Neural crest cell (in vitro differentiated cells): ENCODE results near the gene FRYL. TPM values are rescaled to one million over a fixed set of nuclear protein-coding genes. Genes with fewer than 3 reads are reported as not detected.

Experiments
- DNase-seq: peaks from one replicate; pipeline ENCODE4 v3.0.0; 2021; ENCODE audit warnings: low read depth, mixed read lengths, low spot score
- H3K27ac Mint-ChIP-seq: one replicate; pipeline ENCODE4 v1.8.0; 2021; ENCODE audit warnings: mild to moderate bottlenecking, mixed read lengths; ENCODE audit not compliant: unreplicated experiment
- H3K27me3 Mint-ChIP-seq: 2 replicates; pipeline ENCODE4 v1.8.0; 2021; ENCODE audit warnings: low read depth, mild to moderate bottlenecking, mixed read lengths
- H3K36me3 Mint-ChIP-seq: 2 replicates; pipeline ENCODE4 v1.8.0; 2021; ENCODE audit warnings: low read depth, mild to moderate bottlenecking, mixed read lengths
- H3K4me1 Mint-ChIP-seq: 2 replicates; pipeline ENCODE4 v1.8.0; 2021; ENCODE audit warnings: mixed read lengths
- H3K4me3 Mint-ChIP-seq: one replicate; pipeline ENCODE4 v1.8.0; 2021; ENCODE audit warnings: mild to moderate bottlenecking, mixed read lengths
- H3K9me3 Mint-ChIP-seq: 2 replicates; pipeline ENCODE4 v1.8.0; 2021; ENCODE audit warnings: mixed read lengths
- total RNA-seq: library from RNA; stranded (reverse); gene quantifications from 2 replicates; pipeline ENCODE4 v1.2.1, GENCODE V29; 2021
- TF ChIP-seq, protein P1 (sequence below): fragments of 200-600 bp; sonication (generic); conservative IDR thresholded peaks from 2 replicates; pipeline ENCODE4 v1.5.0; 2021; ENCODE audit warnings: antibody characterized with exemption, mild to moderate bottlenecking

Gene FRYL
- total RNA-seq, 1 donor from 2014 or later = 48.7 TPM

DNA sequence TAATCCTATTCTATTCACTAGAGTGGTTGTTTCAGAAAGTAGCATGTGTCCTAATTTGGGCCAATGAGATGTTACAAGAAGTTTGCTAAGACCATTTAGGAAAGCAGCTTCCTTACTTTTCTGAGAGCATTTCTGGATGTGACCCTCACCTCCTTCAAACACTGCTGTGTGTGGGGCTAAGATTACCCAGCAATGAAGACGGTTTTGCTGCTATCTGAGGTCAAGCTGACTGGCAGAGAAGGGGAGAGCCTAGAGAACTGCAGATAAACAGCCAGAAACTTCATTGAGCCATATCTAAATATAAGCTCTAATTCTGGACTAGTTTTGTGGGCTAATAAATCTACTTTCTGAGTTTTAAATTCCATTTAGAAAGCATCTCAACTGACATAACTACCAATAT is 253.7 kb downstream of the FRYL start:
- Mint-ChIP-seq H3K27me3 (no peaks in the 10 kb centered on the region), H3K27ac (no peak overlapping the region), H3K9me3 (no peaks in the 10 kb centered on the region), H3K4me3 (no peak overlapping the region), H3K4me1 (no peaks in the 10 kb centered on the region), H3K36me3 (peaks cover 38% of the 10 kb centered on the region)
- DNase-seq = no peak
- TF ChIP-seq, protein P1, sequence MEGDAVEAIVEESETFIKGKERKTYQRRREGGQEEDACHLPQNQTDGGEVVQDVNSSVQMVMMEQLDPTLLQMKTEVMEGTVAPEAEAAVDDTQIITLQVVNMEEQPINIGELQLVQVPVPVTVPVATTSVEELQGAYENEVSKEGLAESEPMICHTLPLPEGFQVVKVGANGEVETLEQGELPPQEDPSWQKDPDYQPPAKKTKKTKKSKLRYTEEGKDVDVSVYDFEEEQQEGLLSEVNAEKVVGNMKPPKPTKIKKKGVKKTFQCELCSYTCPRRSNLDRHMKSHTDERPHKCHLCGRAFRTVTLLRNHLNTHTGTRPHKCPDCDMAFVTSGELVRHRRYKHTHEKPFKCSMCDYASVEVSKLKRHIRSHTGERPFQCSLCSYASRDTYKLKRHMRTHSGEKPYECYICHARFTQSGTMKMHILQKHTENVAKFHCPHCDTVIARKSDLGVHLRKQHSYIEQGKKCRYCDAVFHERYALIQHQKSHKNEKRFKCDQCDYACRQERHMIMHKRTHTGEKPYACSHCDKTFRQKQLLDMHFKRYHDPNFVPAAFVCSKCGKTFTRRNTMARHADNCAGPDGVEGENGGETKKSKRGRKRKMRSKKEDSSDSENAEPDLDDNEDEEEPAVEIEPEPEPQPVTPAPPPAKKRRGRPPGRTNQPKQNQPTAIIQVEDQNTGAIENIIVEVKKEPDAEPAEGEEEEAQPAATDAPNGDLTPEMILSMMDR = no peak

DNA sequence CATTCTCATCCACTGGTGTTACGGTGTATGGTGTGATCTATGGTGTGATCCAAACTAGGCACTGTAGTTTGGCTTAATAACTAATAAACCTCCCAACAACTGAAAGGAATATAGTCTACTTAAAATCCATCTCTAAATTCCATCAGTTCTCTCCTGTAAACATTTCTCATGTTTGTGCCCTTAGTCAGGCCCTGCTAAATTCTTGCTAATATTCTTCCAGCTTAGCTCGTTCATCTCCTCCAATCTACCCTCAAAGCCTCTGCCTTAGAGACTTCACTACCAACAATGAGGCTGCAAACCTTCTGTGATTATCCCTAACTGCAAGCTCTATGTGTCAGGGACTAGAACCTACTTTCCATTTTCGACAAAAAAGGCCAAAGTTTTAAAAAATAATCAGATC is 261.9 kb downstream of the FRYL start:
- H3K9me3 Mint-ChIP-seq = no peaks in the 10 kb centered on the region
- H3K27ac Mint-ChIP-seq = no peak overlapping the region
- H3K4me3 Mint-ChIP-seq = no peak overlapping the region
- DNase-seq = no peak
- TF ChIP-seq, protein P1 = no peak
- no peaks in the 10 kb centered on the region for H3K4me1 Mint-ChIP-seq
- peaks cover 35% of the 10 kb centered on the region for H3K36me3 Mint-ChIP-seq
- no peaks in the 10 kb centered on the region for H3K27me3 Mint-ChIP-seq

DNA sequence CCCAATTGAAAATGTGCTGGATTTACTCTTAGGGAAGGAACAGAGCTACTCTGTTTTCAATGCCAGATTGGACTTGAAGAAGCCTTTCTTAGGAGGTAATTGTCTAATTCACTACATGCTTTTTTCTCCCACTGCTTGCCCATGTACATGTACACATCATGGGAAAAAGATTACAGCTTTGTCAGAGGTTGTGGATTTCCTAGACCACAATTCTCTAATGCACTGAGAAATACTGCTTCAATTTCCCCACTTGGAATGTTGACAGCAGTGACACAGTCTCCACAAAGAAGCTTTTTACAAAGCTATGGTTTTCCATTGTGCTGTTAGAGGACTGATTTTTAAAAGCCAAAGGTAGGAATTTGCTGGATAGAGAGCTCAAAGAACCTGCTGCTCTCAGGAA is 270.5 kb downstream of the FRYL start:
- Mint-ChIP-seq H3K36me3 (peaks cover 32% of the 10 kb centered on the region), H3K4me1 (peaks cover 7% of the 10 kb centered on the region), H3K4me3 (no peak overlapping the region), H3K27ac (no peak overlapping the region), H3K27me3 (no peaks in the 10 kb centered on the region), H3K9me3 (no peaks in the 10 kb centered on the region)
- DNase-seq = no peak
- TF ChIP-seq, protein P1 = no peak

DNA sequence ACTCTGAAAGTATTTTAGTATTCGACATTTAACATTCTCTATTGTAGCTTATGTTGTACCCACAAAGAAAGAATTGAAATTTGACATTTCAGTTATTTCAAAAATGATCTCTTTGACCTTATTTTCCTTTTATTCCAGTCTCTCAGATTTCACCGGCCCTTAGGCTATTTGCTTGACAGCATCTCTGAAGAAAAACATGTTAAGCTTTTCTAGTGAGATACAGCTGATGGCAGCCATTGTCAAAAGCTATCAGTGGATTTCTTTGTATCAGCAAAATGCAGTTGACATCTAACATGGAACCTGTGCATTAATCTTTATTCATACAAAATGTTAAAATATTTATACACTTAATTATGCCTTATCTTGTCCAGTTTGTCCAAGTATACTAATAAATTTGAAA is 273.4 kb downstream of the FRYL start:
- Mint-ChIP-seq H3K4me3 (no peak overlapping the region), H3K4me1 (peaks cover 7% of the 10 kb centered on the region)

DNA sequence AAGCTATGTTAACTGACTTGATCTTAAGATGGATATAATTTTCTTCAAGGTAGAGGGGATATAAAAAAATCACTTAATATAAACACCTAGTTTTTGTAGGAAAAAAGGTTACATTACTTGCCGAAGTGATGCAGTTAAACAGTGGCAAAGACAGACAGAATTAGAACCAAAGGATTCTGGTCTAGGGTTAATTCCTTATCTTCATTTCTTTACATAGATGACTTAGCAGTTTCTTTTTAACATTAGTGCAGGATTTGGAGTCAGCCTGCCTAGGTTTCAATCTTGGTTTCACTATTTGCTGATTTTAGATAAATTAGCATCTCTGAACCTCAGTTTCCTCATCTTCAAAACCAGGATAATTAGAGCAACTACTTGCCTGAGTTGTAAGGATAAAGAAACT is 275.7 kb downstream of the FRYL start:
- TF ChIP-seq, protein P1 = no peak
- H3K36me3 Mint-ChIP-seq = peaks cover 17% of the 10 kb centered on the region
- no peaks in the 10 kb centered on the region for H3K27me3 Mint-ChIP-seq
- H3K27ac Mint-ChIP-seq = no peak overlapping the region
- no peak overlapping the region for H3K4me3 Mint-ChIP-seq
- peaks cover 7% of the 10 kb centered on the region for H3K4me1 Mint-ChIP-seq
- no peaks in the 10 kb centered on the region for H3K9me3 Mint-ChIP-seq
- DNase-seq = no peak

More for the DNA sequence above, 273.4 kb downstream of the FRYL start:
- TF ChIP-seq, protein P1 = no peak
- Mint-ChIP-seq H3K27ac (no peak overlapping the region), H3K27me3 (no peaks in the 10 kb centered on the region), H3K9me3 (no peaks in the 10 kb centered on the region), H3K36me3 (peaks cover 19% of the 10 kb centered on the region)
- no peak for DNase-seq

DNA sequence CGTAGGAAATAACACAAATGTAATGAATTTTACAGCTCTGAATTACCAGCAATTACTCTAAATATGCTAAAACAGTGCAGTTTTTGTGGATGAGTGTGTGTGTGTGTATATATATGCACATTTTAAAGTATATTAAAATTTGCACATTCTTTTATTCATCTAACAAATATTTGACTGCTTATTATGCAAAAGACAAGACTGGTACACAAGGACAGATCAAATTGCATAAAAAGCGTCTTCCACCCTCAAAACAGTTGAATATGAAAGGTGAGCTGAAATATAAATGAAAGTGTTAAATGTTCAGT is 276.1 kb downstream of the FRYL start:
- Mint-ChIP-seq H3K4me3 (no peak overlapping the region), H3K4me1 (peaks cover 7% of the 10 kb centered on the region)

More for the DNA sequence above, 276.1 kb downstream of the FRYL start:
- Mint-ChIP-seq H3K9me3 (no peaks in the 10 kb centered on the region), H3K27me3 (no peaks in the 10 kb centered on the region), H3K36me3 (peaks cover 18% of the 10 kb centered on the region), H3K27ac (no peak overlapping the region)
- TF ChIP-seq, protein P1 = no peak
- DNase-seq = no peak
